GM18858 (cell line): Measurements from ENCODE around the gene ULBP2.
"Not testable (repeated sequence)": the region's sequence is repeated elsewhere in the genome, so short reads cannot be mapped to it uniquely, and the experiment has no call there.

Experiments
- ATAC-seq: cut with Tn5 transposase; IDR thresholded peaks from one replicate; pipeline ENCODE4 v1.9.1; 2021; ENCODE audit not compliant: unreplicated experiment

The ULBP2 gene

GRCh38 chr6:149948616-149949015, 6.8 kb downstream of the ULBP2 start:
- ATAC-seq: no peak

GRCh38 chr6:149950423-149950822, 8.6 kb downstream of the ULBP2 start:
- no peak for ATAC-seq

- ATAC-seq: no peak
These were observed 9.3 kb downstream of the ULBP2 start for GRCh38 chr6:149951096-149951495.

GRCh38 chr6:149951626-149952025, 9.8 kb downstream of the ULBP2 start:
- no peak for ATAC-seq

GRCh38 chr6:149953390-149953789, 11.6 kb downstream of the ULBP2 start:
- not testable (repeated sequence) for ATAC-seq

- not testable (repeated sequence) for ATAC-seq
These were observed 12.1 kb downstream of the ULBP2 start for GRCh38 chr6:149953934-149954327.

- not testable (repeated sequence) for ATAC-seq
These were observed 12.6 kb downstream of the ULBP2 start for GRCh38 chr6:149954328-149954983.

- ATAC-seq: not testable (repeated sequence)
These were observed 13.3 kb downstream of the ULBP2 start for GRCh38 chr6:149954984-149955653.

GRCh38 chr6:149955654-149956317, 14.0 kb downstream of the ULBP2 start:
- ATAC-seq: not testable (repeated sequence)

- ATAC-seq: not testable (repeated sequence)
These were observed 16.3 kb downstream of the ULBP2 start for GRCh38 chr6:149958124-149958523.

- not testable (repeated sequence) for ATAC-seq
These were observed 18.0 kb downstream of the ULBP2 start for GRCh38 chr6:149959806-149960205.

- ATAC-seq: no peak
These were observed 18.7 kb downstream of the ULBP2 start for GRCh38 chr6:149960488-149960887.

GRCh38 chr6:149961728-149962425, 20.1 kb downstream of the ULBP2 start:
- ATAC-seq: no peak

GRCh38 chr6:149962461-149963211, 20.8 kb downstream of the ULBP2 start:
- ATAC-seq: no peak

GRCh38 chr6:149963212-149963461, 21.3 kb downstream of the ULBP2 start:
- no peak for ATAC-seq

- no peak for ATAC-seq
These were observed 21.9 kb downstream of the ULBP2 start, which contains the start of gene ULBP1 for GRCh38 chr6:149963462-149964307. Gene ULBP1, plus strand, starts transcription at chr6:149963943. Its CDS starts 107 bp downstream, at chr6:149964050.

- ATAC-seq: no peak
These were observed 22.7 kb downstream of the ULBP2 start for GRCh38 chr6:149964308-149965193.

GRCh38 chr6:149965194-149966020, 23.6 kb downstream of the ULBP2 start:
- ATAC-seq: no peak
